GM18870 (cell line): ENCODE data around the gene EXTL2.
"Not testable (repeated sequence)": the region's sequence is repeated elsewhere in the genome, so short reads cannot be mapped to it uniquely, and the experiment has no call there.

ENCODE experiments used
- ATAC-seq: cut with Tn5 transposase; IDR thresholded peaks from one replicate; pipeline ENCODE4 v1.9.1; 2021; ENCODE audit warnings: moderate library complexity; ENCODE audit not compliant: unreplicated experiment

Gene EXTL2

DNA sequence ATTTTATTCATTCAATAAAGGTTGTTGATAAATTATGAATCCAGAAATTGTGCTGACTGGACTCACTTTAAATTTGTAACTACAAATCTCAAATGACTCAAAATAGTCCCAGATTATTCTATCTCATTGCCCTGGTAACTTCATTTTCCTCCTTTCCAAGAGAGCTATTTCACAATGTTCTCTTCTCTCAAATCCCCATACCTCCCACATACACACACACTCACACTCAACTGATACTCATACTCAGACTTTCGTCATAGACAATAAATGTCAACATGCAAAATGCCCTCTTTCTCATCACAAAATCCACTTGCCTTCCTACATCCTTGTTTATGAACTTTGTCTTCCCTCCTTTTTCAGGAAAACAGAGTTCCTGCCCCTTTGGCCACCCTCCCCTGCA, 33.3 kb downstream of the EXTL2 start:
- no peak for ATAC-seq

DNA sequence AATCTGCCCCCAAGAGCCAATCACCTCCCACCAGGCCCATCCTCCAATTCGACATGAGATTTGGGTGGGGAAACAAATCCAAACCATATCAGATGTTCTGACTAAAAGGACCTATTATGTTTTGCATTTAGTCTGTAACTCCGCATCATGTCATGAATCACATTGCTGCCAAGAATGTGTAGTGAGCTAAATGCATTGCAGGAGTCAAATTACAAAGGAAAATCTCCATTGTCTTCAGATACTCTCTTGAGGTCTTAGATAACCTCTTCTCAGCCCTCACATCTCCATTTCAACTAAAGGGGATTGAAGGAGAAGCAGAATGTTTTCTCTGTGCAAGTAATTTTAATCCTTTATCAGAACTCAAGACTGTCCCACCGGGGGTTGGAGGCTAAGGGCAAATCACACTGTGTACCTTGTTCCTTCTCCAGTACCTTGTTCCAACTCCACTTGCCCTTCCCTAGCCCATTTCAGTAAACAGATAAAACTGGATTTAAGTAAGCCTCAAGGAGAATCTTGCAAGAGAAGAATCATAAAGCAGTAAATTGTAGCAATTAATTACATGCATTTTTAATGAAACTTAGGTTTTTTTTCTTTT, 34.1 kb downstream of the EXTL2 start:
- no peak for ATAC-seq

DNA sequence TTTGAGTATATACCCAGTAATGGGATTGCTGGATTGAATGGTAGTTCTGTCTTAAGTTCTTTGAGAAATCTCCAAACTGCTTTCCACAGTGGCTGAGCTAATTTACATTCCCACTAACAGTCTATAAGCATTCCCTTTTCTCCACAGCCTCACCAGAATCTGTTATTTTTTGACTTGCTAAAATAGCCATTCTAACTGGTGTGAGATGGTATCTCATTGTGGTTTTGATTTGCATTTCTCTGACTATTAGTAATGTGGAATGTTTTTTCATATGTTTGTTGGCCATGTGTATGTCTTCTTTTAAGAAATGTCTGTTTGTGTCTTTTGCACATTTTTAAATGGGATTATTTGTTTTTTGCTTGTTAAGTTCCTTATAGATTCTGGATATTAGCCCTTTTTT, 39.5 kb downstream of the EXTL2 start:
- ATAC-seq: not testable (repeated sequence)

DNA sequence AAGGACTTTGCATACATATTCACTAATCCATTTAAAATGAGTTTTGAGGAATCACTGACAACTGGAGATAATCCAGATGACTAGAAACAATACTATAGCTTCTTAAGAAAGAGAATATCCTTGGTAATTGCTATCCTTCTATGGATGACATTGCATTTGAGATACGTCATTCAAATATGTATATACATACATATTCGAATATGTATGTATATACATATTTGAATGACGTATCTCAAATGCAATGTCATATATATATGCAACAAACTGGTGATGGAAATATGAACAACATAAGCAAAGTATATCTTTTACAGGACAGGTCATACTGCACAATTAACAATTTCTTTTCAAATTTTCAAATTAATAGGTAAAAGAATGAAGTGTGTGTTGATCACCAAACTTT, 41.7 kb downstream of the EXTL2 start:
- ATAC-seq: no peak

DNA sequence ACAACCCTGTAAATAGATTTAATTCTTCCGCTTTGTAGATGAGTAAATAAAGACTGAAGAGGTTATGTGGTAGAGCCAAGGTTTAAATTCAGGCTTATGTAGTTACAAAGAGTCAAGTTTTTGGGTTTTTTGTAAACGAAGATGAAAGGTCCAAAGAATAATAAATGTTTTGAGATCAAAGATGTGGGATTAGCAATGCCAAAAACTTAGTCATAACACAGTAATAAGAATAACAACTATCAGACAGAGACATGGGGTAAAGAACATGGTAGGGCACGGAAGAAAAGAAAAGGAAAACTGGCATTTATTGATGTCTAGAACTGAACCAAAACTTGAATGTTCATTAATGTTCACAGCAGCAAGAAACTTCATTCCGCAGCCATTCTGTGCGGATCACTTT, 42.9 kb downstream of the EXTL2 start:
- ATAC-seq: no peak

DNA sequence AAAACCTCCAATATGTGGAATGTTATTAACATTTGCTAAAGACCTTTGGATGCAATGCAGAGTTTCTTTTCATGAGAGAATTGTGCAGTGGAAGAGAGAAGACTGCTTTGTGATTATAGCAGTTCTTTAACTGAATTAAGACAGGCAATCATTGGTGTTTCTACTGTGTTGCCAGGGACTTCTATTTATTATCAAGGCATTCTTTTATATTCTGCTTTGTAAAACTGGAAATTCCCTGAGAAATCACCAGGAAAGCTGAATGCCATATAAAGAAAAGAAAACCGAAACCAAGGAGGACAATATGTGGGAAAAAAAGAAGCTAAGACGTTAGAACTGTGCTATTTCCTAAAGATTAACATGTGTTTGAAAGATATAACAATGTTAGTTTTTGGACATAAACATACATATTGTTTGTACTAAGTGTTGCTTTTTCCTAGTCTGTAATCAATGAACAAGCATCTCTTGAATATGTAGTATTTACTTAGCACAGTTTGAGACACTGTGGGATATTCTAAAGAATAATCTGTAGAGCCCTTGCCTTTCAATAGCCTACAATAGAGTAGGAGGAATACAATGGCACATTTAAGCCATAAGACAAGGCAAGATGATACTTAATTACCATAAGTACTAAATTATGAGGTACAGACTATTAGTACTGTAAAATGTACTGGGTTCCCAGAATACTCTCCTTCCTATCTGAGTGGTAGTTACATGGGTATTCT, 47.1 kb downstream of the EXTL2 start:
- ATAC-seq: no peak

DNA sequence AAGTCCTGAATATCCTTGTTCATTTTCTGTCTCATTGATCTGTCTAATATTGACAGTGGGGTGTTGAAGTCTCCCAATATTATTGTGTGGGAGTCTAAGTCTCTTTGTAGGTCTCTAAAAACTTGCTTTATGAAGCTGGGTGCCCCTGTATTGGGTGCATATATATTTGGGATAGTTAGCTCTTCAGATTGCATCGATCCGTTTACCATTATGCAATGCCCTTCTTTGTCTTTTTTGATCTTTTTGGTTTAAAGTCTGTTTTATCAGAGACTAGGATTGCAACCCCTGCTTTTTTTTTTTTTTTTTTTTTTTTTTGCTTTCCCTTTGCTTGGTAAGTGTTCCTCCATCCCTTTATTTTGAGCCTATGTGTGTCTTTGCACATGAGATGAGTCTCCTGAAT, 51.5 kb downstream of the EXTL2 start:
- ATAC-seq: not testable (repeated sequence)

DNA sequence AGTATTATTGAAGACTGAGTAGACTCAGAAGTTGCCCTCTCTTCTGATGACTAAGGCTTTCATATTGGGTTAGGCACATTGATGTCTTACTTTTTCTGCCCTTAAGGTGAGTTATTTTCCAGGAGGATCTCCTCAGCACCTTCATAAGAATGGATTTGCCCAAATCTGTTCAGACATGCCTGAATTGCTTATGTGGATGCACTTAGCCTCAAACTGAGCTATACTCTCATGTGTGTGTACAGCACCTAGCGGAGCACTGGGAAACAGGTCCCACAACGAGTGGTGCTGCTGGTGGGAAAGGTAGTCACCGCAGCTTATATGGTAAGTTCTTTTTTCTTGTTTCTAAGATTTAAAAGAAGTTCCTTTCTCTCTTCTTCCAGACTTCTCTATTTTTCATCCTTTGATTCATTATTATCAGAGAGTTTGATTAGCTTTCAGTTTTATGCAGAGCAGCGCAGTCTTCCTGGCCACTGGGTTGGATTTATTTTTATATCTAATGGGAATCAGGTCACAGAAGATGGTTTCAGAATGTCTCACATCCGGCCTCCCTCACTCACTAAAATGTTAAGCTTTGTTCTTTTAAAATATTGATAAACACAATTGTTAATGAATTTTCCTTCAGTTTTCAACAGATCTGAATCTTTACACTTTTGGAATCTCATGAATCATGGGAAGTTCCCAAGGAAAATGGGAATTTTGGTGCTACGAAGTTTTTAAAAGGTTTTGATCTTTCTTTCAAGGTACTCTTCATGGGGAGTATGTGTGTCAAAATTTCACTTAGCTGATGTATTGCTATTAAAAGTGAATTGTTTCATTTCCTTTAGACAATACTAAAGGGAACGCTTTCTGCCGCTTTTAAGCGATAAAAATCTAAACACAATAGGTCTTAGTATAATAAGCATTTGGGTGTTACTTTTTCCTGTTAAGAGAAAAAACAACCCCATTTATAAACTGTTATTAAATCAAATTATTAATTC, 58.5 kb downstream of the EXTL2 start:
- ATAC-seq: no peak

DNA sequence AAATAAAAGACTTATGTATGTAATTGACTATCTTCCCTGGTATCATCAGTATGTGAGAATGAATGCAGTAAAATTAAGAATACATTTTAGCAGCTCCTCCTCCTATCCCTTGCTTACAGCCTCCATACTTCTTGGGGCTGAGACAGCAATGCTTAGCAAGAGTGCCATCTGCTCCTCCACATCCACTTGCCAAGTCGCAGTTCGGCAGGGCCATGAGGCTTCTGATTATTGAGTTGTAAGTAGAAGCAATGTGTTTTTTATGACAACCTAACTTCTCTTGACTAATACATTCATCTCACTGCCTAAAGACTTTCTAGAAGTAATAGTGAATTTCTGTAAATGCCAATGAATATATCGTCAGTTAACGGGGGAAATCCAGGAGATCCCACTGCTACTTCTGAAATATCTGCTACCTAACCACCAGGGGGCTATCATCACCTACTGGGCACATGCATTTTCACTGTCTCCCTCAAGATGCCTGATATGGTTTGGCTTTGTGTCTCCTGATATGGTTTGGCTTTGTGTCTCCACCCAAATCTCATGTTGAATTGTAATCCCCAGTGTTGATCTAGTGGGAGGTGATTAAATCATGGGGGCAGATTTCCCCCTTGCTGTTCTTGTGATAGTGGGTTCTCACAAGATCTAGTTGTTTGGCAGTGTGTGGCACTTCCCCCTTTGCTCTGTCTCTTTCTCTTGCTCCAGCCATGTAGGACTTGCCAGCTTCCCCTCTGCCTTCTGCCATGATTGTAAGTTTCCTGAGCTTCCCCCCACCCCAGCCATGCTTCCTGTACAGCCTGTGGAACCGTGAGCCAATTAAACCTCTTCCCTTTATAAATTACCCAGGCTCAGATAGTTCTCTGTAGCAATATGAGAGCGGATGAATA, 59.6 kb downstream of the EXTL2 start:
- peak; percentile 65 for ATAC-seq

DNA sequence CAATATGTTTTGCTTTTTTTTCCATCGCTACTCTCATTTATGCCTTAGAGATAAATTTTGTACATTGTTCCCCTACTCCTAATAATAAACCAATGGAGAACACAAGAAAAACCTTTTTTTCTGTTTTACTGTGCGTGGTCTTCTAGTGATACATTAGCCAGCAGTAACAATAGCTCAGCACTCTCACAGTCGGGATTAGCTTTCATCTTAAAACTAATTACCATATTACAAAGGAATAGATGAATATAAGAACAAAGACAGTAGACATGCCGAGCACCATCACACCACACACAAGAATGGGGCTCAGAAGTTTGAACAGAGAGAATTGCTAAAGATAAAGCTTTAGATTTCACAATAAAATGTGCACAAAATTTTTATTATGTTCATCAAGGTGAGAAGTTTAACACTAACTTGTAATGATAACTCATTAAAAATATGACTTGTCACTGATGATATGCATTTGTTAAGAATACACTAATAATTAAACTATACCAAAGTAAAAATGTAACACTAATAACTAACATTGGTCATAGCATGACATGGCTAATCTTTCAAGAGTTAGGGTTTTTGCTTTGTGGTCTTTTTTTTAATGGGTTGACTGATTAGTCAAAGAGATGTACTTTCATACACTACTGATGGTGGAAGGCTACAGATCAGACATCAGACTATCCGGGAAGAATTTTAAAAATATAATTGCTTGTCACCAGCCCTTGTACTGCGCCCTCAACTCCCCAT, 61.8 kb downstream of the EXTL2 start:
- peak; percentile 52 for ATAC-seq

DNA sequence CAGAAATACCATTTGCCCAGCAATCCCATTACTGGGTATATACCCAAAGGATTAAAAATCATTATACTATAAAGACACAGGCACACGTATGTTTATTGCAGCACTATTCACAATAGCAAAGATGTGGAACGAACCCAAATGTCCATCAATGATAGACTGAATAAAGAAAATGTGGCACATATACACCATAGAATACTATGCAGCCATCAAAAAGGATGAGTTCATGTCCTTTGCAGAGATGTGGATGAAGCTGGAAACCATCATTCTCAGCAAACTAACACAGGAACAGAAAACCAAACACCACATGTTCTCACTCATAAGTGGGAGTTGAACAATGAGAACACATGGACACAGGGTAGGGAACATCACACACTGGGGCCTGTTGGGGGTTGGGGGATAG, 69.0 kb downstream of the EXTL2 start:
- ATAC-seq: not testable (repeated sequence)
